Suppressor macrophage treated with lipopolysaccharide for 4 hours (primary cell): ENCODE results near the gene STOML2.

ENCODE experiments used
- DNase-seq: peaks from one replicate; pipeline ENCODE4 v3.0.0-alpha.2; 2020

The STOML2 gene

DNA sequence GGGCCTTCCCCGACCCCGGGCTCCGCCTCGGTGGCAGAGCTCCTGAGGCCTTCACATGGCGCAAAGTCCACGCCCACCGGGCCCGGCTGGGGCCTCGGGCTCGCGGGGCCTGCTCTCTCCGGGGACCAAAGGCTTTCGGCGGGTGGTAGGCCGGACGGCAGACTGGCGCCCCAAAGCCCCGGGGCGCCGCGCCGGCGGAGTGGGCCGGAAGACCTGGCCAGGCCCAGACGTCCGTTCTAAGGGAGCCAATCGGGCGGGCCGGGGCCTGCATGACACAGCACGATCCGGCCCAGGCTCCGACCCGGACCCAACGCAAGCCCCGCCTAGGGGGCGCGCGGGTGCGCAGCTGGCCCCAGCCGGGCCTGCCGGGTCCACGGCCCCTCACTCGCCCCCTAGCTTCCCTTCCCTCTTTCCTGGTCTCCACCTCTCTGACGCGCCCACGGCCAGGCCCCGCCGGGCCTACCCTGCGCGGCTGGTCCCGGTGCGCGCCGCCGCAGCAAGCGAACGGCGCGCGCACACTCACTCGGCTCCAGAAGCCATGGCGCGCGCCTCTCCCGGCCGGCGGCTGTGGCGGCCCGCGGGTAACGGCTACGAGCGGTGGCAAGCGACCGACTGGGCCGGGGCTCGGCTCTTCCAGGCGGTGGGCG, 31.0 kb downstream of the STOML2 start:
- peak; percentile 86 for DNase-seq

DNA sequence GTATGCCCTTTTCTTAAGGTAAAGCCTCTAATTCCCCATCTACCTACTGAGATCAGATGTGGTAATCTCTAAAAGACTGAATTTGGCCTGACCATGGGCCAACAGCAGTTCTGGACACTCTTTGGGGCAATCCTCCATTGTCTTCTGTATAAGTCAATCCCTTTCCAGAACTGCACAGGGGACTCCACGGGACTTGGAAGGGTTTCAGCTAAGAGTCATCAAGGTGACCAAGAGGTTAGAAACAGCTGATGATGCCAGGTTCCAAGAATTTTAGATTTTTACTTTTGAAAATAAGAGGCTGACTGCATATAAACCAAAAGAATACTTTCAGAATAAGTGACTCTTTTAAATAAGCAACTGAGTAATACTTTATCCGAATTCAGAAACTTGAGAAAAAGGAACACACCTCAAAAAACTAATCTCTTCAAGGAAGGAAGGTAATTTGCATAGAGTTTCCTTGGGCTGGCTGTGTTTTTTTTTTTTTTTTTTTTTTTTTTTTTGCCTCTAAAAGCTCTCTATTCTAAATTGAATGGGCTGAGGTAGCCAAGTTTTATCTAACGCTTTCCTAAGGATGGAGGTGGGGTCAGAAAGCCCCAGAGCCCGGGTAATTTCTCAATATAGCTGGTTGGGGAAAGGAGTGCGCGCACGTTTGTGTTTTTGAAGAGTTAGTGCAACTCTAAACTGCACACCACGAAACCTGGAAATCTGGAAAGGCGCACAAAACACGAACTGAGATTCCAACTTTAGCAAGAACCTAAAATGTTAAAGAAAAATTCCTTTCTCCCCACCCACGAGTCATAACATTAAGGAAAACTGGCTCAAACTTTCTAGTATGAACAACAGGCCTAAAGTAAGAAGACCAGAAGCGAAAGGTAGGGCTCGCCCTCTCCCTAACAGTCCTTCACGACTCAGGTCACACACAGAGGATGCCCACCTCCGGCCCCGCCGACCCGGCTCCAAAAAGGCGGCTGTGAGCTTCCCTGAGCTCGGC, 31.8 kb downstream of the STOML2 start:
- DNase-seq: no peak

DNA sequence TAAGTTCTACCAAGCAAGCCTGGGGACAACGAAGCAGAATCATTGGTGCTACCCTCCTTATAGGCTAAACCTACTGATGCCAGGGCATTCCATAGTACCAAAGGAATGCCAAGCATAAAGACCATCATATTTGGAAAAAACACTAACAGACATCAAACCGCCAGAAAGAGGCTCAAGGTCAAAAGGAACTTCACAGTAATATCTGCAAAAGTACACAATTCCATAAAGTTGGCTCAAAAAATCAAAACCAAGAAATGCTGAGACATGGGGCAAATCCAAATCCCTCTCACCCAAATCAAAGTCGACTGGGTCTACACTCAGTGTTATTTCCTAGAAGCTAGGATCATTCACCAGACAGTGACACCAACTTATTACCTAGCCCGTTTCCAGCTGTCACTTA, 33.9 kb downstream of the STOML2 start:
- DNase-seq: no peak

DNA sequence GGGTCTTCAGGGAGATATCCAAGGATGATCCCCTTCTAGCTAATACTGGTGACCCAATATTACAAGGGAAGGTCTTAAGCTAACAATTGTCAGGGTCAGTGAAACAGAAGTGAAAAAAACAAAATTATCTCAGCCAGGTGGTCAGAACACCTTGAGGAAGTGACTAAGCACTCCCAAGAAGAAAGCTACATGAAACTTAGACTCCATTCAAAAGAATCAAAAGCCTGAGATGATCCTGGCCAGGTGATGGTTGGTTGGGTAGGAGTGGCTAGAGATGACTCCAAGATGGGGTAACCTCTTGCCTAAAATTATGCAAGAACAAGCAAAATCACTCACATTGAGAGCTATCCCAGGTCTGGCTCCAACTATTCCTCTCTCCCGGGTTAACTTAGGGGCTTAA, 35.9 kb downstream of the STOML2 start:
- no peak for DNase-seq

DNA sequence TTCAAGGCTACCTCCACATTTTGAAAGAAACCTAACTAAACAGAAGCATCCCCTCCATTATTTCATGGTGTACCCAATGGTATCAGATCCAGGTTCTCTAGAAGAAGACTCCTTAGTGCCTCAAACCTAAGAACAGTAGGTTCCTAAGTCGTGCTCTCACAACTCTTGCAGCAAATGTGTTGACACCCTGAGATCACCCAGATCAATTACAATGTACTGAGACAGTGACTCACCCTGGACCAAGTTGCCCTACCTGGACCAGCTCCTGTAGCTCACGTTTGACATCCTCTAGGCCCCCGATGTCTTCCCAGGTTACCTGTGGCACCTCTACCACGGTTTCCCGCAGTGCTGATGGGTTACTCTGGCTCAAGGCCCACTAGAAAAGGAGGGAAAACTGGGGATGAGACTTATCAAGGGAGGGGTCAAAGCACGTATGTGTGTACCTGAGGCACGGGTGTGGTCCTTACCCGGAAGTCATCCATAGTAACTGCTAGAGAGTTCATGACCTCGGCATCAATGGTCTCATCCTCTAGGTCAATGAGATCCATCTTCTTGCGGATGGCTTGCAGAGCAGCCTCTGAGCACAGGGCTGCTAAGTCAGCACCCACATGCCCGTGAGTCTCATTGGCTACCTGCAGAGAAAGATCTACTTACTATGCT, 42.3 kb downstream of the STOML2 start:
- no peak for DNase-seq

DNA sequence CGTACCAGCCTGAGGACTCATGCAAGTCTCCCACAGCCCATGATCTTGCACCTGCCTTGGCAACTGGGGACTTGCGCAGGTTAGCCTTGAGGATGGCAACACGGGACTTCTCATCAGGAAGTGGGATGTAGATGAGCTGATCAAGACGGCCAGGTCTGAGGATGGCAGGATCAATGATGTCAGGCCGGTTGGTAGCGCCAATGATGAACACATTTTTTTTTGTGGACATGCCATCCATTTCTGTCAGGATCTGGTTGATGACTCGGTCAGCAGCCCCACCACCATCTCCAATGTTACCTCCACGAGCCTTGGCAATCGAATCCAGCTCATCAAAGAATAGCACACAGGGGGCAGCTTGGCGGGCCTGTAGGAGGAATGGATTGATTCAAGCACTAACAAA, 43.5 kb downstream of the STOML2 start:
- no peak for DNase-seq

DNA sequence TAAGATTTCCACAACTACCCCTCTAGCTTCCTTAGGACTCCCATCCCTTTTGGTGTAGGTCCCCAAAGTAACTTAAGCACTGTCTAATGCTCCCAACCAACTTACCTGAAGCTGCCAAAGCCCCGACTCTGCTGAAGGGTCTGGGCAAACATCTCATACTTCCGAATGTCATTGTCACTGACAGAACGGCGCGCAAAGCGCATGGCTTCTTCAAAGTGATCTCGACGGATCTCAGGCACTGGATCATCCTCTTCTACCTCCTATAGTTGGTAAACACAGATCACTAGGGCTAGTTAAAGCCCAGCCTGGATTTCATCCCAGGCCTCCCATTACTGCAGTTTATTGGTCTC, 45.7 kb downstream of the STOML2 start:
- no peak for DNase-seq

DNA sequence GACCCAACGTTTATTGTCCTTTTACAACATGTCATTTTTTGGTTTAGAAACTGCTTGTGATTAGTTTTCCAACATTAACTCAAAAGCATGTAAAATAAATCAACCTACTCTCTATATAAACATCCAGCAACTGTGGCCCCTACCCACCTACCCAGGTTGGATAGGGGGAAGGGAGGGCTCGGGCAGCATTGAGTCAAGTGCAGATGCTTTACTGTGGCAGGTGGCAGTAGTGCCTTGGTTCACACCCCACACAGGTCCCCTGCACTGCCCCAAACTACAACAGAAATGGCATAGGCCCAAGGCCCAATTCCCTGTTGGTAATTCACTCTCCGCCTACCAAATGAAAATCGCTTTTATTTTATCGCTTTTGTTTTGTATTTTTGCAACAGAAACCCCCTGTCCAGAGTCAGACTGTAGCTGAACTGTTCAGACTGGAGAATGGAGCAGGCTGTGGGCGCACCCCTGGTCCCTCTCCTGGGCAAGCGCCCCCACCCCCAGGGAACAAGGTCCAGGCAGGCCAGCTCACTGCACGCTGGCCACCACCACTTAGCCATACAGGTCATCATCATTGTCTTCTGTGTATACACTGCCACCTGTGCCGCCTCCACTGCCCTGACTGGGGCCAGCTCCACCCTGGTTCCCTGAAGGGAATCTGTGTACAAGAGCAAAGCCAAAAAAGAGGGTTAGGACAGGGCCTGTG, 46.2 kb downstream of the STOML2 start:
- DNase-seq: no peak

DNA sequence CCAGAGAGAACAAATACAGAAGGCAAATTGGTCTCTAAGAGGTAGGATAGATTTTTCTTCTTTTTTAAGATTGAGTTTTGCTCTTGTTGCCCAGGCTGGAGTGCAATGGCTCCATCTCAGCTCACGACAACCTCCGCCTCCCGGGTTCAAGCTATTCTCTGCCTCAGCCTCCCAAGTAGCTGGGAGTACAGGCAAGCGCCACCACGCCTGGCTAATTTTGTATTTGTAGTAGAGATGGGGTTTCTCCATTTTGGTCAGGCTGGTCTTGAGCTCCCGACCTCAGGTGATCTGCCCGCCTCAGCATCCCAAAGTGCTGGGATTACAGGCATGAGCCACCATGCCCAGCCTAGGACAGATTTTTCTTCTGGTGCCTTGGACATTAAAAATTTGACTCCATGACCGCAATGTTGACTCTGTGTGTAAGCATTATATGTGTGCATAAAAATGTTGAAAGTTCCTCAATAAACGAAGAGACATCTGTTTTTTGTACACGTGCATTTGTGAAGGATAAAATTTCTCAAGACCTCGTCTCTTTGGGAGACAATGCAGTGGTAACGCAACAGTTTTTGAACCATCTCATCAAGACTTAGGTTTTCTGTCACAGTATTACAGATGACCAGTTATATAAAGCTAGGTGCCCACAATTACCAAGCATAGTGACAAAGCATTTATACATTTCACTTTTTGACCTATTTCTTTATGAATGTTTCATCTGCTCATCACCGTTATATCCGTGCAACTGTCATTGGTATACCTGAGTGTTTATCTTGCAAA, 47.9 kb downstream of the STOML2 start:
- no peak for DNase-seq

DNA sequence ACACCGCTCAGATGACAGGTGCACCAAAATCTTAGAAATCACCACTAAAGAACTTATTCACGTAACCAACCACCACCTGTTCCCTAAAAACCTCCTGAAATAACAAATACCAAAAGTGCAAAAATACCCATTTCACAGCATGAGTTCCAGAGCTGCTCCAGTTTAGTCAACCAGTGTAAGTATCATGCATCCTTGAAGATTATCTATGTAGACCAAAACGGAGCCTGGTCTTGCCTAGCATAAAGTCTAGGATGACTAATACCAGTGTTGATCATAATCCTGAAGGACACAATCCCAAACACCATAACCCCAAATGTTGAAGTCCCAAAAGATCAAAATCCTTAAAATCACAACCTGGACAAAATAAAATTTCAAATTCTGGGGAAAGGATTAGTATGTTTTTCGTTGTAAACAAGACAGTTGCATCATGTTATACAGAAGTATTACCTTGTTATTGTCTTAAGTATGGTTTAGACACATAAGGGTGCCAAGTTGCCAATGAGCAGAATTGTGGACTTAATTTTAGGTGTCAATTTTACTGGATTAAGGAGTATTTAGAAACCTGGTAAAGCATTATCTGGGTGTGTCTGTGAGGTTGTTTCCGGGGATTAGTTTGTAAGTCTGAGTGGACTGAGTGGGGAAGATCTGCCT, 48.6 kb downstream of the STOML2 start:
- DNase-seq: no peak

DNA sequence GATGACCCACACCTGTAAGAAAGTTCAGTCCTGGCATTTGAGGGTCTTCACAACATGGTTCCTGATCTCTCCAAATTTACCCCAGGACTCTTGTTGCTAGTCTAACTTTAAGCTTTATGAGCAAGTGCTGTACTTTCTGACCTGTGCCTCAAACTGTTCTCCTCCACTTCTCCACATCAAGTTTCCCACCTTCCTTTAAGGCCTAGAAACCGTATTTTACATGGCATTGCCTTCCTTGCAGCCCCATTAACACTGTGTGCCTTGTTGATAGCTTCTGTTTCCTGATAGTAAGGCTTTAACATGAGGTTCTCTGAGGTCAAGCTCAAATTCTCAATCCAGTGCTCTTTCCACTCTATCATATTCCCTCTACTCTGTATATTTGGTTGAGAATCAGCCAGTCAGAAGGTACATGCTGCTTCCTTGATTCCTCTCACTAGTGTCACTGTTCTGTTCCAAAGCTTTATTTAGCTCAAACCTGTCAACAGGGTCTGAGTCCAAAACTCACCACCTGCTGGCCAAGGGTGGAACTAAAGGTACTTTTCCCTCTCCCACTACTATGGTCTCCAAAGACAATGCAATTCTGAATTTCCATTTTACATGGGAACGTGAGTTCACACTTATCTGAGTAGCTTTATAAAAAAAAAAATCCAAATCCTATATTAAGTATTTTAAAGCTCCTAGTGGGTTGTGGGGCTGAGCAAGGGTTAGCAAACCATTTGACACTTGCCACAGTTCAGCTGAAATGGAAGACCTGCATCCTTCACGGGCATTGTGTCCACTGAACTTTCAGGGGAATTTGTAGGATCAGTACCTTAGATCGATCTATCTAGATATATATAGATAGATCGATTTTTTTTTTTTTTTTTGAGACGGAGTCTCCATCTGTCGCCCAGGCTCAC, 51.6 kb downstream of the STOML2 start:
- peak; percentile 59 for DNase-seq
